HG03442 (cell line): ENCODE data around the gene METRNL.

Experiments
- ATAC-seq: cut with Tn5 transposase; IDR thresholded peaks from one replicate; pipeline ENCODE4 v1.9.1; 2021; ENCODE audit warnings: mild to moderate bottlenecking, moderate library complexity; ENCODE audit not compliant: unreplicated experiment

METRNL gene

DNA sequence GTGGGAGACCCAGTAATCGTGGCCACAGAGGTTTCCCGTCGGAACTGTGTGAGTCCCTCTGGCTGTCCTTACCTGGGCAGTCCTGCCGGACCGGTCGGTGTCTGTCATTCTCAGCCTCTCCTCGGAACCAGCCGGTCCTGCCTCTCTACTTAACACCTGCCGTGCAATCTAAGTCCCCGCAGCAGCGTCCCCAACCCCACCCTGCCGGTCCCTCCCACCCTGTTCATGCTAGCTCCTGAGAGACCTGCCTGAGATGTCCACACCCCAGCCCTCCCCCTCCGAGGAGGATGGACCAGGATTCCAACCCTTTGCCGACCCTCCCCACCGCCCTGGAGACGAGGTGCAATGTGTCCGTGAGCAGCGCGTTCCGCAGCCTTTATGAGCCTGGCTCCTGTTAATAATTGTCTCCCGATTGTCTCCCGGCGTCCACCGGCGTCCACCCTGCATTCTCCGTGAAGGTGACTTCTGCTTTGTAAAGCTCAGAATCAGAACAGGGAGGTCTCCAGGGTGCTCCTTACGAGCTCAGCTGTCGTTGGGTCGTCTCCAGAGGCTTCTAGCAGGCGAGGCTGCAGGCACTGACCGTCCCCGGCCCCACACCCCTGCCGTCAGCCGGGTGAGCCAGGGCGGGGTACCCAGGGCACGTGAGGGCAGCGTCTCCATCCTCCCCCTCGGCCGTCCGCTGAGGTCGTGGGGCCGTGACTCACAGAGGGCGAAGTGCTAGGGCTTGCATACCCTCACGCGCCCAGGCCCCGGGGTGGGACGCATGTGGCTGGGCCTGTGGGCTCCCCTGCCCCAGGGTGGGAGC is 10.1 kb downstream of the METRNL start:
- no peak for ATAC-seq

- ATAC-seq = no peak
Observed at GRCh38 chr17:83090444-83091256, 11.2 kb downstream of the METRNL start.

GRCh38 chr17:83091257-83092141 is 12.1 kb downstream of the METRNL start:
- no peak for ATAC-seq

DNA sequence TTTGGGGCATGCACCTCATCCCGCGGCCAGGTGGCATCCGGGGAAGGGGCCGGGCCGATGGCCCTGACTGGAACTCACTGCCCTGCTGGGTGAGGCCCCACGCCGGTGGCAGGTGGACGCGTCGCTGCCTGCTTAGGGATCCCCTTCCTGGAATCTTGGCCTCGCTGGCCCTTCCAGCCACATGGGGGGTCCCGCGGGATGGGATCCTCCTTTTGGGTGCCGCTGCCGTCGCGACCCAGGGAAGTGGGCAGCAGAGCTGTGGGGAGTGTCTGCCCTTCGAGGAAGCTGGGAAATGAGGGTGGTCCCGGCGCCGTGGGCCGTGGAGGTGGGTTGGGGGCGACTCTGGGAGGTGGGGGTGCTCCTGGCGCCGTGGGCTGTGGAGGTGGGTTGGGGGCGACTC is 12.8 kb downstream of the METRNL start:
- no peak for ATAC-seq

- ATAC-seq = no peak
Observed at GRCh38 chr17:83092931-83093330, 13.5 kb downstream of the METRNL start.

- no peak for ATAC-seq
Observed at GRCh38 chr17:83093506-83093905, 14.1 kb downstream of the METRNL start.

- no peak for ATAC-seq
Observed at GRCh38 chr17:83094291-83094690, 14.9 kb downstream of the METRNL start.

- no peak for ATAC-seq
Observed at GRCh38 chr17:83095016-83095415, 15.6 kb downstream of the METRNL start.

DNA sequence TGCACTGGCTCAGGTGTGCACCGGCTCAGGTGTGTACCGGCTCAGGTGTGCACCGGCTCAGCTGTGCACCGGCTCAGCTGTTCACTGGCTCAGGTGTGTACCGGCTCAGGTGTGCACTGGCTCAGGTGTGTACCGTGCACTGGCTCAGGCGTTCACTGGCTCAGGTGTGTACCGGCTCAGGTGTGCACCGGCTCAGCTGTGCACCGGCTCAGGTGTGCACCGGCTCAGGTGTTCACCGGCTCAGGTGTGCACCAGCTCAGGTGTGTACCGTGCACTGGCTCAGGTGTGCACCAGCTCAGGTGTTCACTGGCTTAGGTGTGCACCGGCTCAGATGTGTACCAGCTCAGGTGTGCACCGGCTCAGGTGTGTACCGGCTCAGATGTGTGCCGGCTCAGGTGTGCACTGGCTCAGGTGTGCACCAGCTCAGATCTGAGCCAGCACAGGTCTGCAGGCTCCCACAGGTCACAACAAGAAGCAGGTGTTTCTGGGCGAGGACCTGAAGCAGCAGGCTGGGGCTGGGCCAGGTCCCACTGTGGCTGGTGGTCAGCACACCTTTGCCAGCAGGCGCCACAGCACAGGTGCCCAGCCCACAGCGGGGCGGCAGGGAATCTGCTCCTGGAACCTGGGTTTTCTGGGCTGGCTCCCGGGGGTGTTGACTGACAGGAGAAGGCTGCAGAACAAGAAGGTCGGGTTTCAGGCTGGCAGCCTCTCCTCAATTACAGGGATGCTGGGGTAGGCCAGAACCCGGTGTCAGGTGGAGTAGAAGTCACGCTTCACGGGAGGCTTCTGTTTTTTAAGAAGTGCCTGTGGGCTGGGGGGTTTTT is 17.2 kb downstream of the METRNL start:
- ATAC-seq = no peak

DNA sequence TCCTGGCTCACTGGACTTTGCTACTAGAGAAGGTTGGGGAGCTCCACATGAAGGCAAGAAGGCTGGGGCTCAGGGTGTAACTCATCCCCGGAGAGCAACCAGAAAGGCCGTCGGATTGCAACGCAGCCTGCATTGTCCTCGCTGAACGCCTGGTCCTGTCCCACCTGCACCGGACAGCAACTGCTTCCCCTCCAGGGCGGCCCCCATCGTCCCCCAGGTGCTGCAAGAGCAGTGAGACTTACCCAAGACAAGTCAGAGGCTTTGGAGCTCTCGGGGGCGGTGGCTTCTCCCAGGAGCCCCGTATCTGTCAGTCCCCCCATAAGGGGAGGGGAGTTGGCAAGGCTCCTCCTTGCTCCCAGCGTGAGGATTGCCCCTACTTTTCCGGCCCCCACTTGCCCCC is 18.4 kb downstream of the METRNL start:
- no peak for ATAC-seq

DNA sequence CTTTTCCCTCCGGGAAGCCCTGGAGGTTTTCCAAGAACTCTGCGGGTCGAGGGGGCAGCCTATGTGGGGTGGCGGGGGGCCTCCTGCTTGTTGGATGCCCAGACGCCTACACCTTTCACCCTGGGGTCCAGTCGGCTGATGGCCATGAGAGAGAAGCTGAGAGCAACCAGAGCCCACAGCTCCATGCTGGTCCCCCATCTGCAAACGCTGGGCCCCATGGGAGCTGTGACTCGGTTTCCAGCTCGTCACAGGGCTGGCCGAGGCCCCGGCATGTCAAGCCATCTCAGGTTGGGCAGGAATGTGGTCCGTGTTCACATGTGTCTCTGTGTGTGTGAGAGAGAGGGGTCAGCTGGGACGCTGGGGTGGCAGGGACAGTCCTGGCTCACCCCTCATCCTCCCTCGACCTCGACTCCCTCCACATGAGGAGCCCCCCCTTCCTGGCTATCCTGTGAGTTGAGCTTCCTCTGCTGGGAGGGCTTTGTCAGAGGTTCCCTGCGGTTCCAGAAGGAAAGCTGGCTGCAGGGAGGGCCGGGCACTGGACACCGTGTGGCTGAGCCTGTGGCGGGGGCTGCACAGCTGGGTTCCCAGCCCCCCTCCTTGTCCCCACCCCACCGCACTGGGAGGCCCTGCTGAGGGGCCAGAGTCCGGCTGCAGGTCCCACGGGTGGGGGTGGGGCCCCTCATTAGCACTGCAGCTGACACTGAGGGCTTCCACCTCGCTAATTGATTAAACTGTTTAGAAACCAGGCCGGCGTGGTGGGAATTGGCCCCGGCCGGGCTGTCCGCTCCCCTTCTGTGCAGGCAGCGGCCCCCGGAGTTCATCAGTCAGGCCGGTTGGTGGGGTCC is 19.1 kb downstream of the METRNL start:
- ATAC-seq = no peak

DNA sequence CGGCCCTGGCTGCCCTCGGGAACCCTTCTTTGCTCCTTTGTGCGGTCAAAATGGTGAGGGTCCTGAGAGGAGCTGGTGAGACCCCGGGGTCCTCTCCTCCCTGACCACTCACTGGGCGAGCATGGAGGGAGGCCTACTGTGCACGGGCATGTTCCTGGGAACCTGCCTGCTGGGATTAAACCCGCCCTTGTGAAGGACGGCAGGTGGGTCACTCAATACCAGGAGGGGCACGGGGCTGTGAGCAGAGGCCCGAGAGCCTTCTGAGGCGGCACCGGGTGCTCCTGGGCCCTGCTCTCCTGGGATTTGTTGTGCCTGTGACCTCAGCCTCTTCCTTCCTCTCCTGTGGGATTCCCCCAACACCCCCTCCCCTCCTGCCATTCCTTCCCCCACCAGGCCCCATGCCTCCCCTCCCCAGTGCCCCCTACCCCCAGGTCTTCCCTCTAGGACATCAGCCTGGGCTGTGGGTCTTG is 19.7 kb downstream of the METRNL start:
- ATAC-seq = no peak

GRCh38 chr17:83099570-83100181 is 20.3 kb downstream of the METRNL start:
- no peak for ATAC-seq

GRCh38 chr17:83100220-83100852 is 20.9 kb downstream of the METRNL start:
- ATAC-seq = no peak

GRCh38 chr17:83100853-83101391 is 21.5 kb downstream of the METRNL start:
- ATAC-seq = no peak

- ATAC-seq = no peak
Observed at GRCh38 chr17:83101805-83102480, 22.5 kb downstream of the METRNL start.

- no peak for ATAC-seq
Observed at GRCh38 chr17:83103200-83103942, 24.0 kb downstream of the METRNL start.
